ENCODE data around the gene TEX101. TPM values are rescaled to one million over a fixed set of nuclear protein-coding genes. Genes with fewer than 3 reads are reported as not detected.
"Not testable (repeated sequence)": the region's sequence is repeated elsewhere in the genome, so short reads cannot be mapped to it uniquely, and the experiment has no call there.

The TEX101 gene
- total RNA-seq, 1 donor from 2014 or later: not detected

GRCh38 chr19:43390903-43391551 lies 23.7 kb upstream of the TEX101 start:
- not testable (repeated sequence) for H3K4me3 ChIP-seq (ENCODE audit: low read depth, low read length); DNase-seq (ENCODE audit: low read depth)

- not testable (repeated sequence) for DNase-seq (ENCODE audit: low read depth)
Measured at GRCh38 chr19:43391552-43391935, 23.1 kb upstream of the TEX101 start.

GRCh38 chr19:43393501-43393900 lies 21.2 kb upstream of the TEX101 start:
- not testable (repeated sequence) for H3K4me3 ChIP-seq (ENCODE audit: low read depth, low read length); DNase-seq (ENCODE audit: low read depth)

More at GRCh38 chr19:43391552-43391935, 23.1 kb upstream of the TEX101 start:
- not testable (repeated sequence) for H3K4me3 ChIP-seq (ENCODE audit: low read depth, low read length)

- no peak for TF ChIP-seq CTCF (conservative IDR thresholded peaks at IDR 0.05; ENCODE audit: low read depth, low read length)
- DNase-seq (ENCODE audit: low read depth): no peak
- no peak overlapping the region for H3K4me3 ChIP-seq (ENCODE audit: low read depth, low read length)
Measured at GRCh38 chr19:43395561-43395960, 19.1 kb upstream of the TEX101 start.

- no peak overlapping the region for H3K4me3 ChIP-seq (ENCODE audit: low read depth, low read length)
- no peak for DNase-seq (ENCODE audit: low read depth)
- TF ChIP-seq CTCF (conservative IDR thresholded peaks at IDR 0.05; ENCODE audit: low read depth, low read length): no peak
Measured at GRCh38 chr19:43406297-43406696, 8.4 kb upstream of the TEX101 start.

GRCh38 chr19:43407416-43408005 lies 7.2 kb upstream of the TEX101 start:
- TF ChIP-seq CTCF (conservative IDR thresholded peaks at IDR 0.05; ENCODE audit: low read depth, low read length): no peak
- H3K4me3 ChIP-seq (ENCODE audit: low read depth, low read length): no peak overlapping the region

GRCh38 chr19:43408043-43408442 lies 6.6 kb upstream of the TEX101 start:
- no peak for TF ChIP-seq CTCF (conservative IDR thresholded peaks at IDR 0.05; ENCODE audit: low read depth, low read length)
- DNase-seq (ENCODE audit: low read depth): no peak
- H3K4me3 ChIP-seq (ENCODE audit: low read depth, low read length): no peak overlapping the region

More at GRCh38 chr19:43407416-43408005, 7.2 kb upstream of the TEX101 start:
- no peak for DNase-seq (ENCODE audit: low read depth)

- no peak for DNase-seq (ENCODE audit: low read depth)
- TF ChIP-seq CTCF (conservative IDR thresholded peaks at IDR 0.05; ENCODE audit: low read depth, low read length): no peak
- H3K4me3 ChIP-seq (ENCODE audit: low read depth, low read length): no peak overlapping the region
Measured at GRCh38 chr19:43409415-43409814, 5.3 kb upstream of the TEX101 start.

Data from epithelial cell of proximal tubule (primary cell).